GM18870 (cell line): Measurements from ENCODE around the gene CABLES2.

ENCODE experiments used
- ATAC-seq: cut with Tn5 transposase; IDR thresholded peaks from one replicate; pipeline ENCODE4 v1.9.1; 2021; ENCODE audit warnings: moderate library complexity; ENCODE audit not compliant: unreplicated experiment

CABLES2 gene

DNA sequence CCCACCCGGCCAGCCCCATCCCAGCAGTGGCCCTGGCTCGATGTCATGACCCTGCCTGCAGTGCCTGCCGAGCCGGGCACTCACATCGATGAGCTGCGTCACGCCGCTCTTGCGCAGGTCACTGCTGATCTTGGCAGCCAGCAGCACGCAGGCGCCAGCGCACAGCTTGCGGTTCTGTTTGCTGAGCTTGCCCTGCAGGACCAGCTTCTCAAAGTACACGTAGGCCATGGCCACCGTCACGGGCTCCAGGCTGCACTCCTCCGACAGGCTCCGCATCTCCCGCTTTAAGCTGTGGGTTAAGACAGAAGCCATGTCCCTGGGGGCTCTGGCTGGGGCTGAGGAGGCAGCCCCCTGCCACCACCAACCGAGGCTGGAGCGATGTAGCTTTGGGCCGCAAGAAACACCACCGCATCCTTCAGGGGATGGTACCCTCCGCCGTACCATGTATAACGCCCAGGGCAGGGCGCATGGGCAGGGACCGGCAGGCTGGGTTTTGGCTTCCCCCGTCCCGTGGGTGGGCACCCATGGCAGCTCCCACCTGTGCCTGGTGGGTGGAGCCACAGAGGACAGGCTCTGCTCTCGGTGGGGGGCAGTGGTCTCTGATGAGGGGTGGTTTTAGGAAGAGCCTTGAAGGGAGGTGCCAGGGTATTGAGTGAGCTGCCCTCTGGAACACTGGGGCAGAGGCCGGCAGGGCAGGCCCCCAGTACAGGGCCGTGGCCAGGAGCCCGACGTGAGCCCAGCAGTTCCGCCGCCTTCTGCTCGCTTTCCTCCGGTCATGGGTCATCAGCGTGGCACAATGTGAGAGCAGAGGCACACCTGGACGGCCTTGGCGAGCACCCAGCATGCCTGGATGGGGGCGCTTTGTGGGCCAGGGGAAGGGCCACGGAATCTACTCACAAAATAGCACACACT lies 15.7 kb downstream of the CABLES2 start:
- ATAC-seq = no peak

DNA sequence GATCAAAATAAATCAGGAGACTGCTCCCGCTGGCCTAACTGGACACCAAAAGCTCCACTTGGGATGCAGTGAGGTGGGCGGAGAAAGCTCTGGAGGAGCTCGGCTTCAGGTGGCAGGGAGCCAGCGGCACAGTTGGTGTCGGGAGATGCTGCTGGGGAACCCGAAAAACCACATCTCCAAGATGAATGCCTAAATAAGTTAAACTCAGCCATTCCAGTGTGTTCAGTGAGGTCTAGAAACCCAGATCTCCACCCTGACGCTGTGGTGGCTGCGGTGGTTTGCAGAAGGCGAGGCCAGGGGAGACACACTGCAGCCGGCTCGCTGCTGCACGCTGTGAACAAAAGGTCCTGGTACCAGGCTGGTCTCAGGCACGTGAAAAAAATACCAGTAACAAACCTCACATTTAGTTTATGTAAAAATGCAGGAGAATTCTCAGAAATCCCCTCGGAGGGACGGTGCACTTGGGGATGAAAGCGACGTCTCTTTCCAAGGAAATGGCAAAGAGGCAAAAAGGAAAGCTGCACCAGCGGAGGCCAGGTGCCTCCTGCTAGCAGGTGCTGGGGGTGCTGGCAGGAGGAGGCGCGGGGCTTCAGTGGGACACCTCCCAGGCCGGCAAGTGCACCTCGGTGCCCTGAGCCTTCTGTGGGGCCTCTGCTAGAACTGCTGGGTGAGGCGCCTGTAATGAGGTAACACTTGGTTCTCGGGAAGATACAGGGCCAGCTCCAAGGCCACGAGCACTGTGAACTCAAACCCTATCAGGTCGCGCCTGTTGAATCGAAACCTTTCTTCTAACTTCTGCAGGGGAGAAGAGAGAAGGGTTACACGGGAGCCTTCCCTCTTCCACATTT lies 16.5 kb downstream of the CABLES2 start:
- ATAC-seq = no peak

GRCh38 chr20:62389601-62390087 lies 17.4 kb downstream of the CABLES2 start:
- no peak for ATAC-seq

DNA sequence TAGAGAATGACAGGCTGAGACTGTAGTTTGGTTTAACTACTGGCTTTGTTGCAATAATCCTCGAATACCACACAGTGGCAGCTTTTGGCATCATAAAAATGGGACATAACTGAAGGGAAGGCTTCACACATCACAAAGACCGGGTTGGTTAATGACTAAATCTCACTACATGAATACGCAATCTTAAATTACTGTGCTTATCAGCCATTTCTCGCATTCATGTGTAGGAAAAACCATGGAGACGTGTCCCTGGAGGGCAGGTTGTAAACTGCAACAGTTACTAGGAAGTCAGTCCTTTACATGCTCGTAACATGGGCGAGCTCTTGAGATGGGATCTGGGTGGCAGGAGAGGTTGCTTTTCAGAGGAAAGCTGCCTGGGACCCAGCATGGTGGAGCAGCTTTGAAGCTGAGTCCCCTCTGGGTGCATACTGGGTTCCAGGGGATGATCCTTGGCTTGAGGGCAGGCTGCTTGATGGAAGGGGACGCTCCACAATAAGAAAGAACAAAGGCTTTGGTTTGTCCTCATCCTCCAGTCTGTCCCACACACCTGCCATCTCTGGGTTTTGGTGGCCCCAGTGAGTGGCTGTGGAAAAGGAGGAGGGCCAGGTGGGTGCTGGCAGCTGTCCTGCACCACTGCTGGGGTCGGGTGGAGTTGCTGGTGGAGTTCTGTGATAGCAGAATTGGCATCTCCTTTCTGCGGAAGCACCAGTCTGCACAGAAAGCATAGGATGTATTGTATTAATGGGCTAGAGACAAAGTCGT lies 18.1 kb downstream of the CABLES2 start:
- no peak for ATAC-seq

- no peak for ATAC-seq
These were observed 19.0 kb downstream of the CABLES2 start for GRCh38 chr20:62387933-62388635.

GRCh38 chr20:62387219-62387913 lies 19.7 kb downstream of the CABLES2 start:
- no peak for ATAC-seq

DNA sequence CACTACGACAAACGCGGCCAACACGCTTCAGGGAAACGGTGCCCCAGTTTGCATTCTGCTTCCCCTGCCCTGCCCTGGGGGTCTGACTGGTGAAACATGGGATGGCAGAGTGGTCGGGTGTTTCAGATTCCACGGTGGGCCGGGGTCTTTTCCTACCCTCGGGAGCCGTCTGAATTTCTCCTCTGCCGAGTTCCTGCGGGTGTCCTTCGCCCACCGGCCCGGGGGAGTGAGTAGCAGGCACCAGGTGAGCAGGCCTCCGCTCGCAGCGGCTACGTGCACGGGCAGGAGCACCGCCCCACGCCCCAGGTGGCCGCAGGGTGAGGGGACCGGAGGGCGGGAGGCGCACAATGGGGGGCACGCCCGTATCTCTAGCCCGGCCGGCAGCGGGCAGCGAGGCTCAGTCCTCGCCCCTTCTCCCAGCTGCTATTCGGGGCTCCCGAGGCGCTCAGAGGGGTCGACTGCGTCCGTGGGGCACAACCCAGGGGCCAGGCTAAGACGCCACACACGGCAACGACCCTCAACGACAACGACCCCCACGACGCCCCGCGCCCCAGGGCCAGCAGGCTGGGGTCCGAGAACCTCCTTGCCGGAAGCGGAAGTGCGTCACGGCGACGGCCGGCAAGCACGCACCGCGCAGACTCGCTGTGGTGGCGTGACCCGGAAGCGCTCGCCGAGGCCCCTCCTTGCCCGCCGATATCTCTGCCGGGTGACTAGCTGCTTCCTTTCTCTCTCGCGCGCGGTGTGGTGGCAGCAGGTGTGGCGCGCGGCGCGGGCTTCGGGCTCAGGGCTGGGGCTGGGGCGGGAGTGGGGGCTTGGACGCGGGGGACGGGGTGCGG lies 20.5 kb downstream of the CABLES2 start, which contains the start of gene RPS21:
Gene RPS21 (plus strand): TSS at position 721 of the 836 bp plus-strand sequence. CDS start 236 bp downstream, outside the sequence.
- peak; percentile 70 for ATAC-seq

GRCh38 chr20:62382306-62383198 lies 24.5 kb downstream of the CABLES2 start:
- no peak for ATAC-seq

GRCh38 chr20:62381842-62382241 lies 25.2 kb downstream of the CABLES2 start:
- no peak for ATAC-seq

DNA sequence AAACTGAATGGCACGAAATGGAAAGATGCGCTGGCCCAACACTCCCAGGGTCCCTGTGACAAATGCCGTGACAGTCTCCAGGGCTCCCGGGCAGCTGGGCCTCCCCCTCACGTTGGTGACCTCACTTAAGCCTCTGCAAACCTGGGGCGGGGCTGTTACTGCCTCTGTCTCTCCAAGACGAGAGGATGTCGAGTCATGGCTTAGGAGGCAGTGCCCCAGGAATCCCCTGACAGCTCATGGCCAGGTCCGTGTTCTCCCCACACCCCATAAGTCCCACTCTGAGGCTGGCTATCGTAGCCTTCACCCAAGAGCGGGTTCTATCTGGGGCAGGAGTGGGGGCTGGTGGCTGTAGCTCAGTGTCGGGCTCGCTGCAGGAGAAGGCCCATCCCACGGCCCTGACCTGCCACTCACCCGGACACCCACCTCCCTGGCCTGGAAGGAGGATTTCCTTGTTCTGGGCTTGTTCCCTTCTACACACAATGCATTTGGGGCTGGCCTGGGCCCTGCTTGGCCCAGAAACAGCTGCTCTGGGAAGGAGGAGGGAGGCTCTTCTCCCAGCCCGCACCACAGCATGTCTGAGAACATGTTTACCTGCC lies 25.8 kb downstream of the CABLES2 start:
- no peak for ATAC-seq

- ATAC-seq = no peak
These were observed 28.9 kb downstream of the CABLES2 start for GRCh38 chr20:62378215-62378614.

GRCh38 chr20:62377615-62378178 lies 29.4 kb downstream of the CABLES2 start:
- no peak for ATAC-seq

DNA sequence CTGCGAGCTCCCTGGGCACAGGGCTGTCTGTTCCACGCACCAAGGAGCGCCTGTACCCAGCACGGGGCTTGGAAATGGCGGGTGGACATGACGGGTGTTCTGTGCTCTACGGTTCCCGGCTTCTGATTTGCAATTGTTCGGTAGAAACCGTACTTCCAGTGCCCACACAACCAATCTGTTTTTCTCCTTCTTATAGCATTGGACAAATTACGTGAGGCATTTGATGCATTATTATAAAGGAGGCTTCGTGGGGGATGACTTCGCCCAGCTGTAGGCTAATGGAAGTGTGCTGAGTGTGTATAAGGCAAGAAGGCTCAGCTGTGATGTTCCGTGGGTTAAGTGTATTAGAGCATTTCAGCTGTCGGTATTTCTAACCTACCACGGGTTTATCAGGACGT lies 30.0 kb downstream of the CABLES2 start:
- no peak for ATAC-seq

GRCh38 chr20:62376112-62377063 lies 30.7 kb downstream of the CABLES2 start:
- ATAC-seq = no peak

- ATAC-seq = no peak
These were observed 32.5 kb downstream of the CABLES2 start for GRCh38 chr20:62374331-62375152.
